DMS79 treated with DMSO at 0.1 percent for 48 hours (cell line): ENCODE measurements around the gene ZNF423.

ENCODE experiments used
- DNase-seq: peaks from one replicate; lab custom pipeline; 2025; lab: John Stamatoyannopoulos, UW

The ZNF423 gene

DNA sequence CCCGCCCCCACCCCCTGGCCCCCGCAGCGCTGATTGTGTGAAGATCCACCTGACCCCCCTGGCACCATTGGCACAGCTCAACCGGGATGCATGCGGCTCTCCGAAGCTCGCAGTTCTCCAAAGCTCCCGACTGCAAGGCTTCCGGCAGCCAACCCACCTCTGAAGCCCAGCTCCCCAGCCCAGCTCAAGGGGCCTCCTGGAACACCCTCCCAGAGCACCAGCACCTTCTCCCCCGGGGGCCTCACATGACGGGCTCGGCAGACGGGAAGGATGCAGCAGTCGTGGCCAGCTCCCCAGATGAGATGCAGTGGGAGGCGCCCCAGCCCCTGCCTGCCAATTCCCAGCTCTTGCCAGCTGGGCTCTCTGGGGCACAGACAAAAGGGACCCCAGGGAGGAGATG lies 215.3 kb downstream of the ZNF423 start:
- DNase-seq: no peak

DNA sequence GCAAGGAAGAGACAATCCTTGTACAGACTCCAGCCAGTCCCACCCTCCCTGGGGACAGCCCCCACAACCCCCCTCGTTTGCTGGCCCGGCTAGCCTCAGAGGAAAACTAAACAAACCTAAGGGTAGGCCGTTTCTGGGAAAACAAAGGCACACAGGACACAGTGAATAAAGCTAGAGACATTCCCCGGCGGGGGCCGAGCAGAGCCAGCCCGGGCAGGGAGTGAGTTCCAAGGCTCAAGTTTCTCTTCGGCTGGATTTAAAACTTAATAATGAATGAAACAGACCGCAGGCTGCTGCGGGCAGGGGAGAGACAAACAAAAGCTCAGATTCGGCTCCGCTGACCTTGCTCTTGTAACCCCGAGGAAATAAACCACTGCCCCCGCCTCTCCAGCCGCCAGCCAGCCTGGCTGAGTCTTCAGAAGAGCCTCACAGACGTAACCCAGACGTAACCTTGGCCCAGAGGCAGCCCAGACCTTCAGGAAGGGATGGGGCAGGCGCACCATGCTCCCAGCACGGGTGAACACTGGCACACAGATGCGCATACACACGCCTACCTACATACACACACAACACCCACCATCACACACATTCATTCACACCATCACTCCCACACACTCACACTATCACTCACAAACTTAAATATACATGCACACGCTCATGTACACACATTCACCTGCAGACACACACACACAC lies 216.0 kb downstream of the ZNF423 start:
- no peak for DNase-seq

DNA sequence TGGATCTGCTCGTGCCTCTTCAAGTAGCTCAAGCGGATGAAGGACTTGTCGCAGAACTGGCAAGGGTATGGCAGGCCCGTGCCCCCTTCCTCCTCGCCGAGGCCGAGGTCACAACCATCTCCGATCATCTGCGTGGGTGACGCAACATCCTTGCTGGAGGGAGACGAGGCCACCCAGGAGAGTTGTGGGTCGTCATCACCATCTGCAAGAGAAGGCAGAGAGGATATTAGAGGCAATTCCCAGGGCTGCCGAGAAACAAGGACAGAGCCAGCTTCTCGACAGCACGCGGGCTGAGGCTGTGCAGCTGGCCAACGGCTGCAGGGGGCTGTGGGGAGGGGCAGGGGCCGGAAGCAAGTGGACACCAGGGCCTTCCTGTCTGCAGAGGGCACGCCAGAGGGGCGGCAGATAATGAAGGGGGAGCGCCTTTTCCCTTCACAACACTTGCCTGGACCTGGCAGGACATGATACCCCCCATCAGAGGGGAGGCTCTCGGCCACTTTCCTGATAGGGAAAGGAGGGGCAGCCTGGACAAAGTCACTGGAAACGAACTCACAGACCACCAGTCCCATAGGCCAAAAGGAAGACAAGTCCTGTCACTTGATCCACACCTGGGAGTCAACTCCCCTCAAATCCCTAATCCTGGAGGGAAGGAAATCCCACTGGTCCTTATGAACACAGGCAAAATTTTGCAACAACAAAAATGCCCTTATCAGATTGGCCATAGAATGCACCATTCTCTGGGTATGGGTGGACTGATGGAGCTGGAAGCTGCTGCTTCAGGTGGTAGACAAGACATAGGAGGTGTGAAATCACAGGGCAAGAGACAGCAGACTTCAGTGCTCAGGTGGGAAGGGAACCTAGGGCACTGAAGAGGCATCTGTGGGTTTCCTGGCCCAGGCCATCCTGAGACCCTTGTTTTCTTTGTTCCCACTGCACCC lies 217.0 kb downstream of the ZNF423 start:
- DNase-seq: no peak

DNA sequence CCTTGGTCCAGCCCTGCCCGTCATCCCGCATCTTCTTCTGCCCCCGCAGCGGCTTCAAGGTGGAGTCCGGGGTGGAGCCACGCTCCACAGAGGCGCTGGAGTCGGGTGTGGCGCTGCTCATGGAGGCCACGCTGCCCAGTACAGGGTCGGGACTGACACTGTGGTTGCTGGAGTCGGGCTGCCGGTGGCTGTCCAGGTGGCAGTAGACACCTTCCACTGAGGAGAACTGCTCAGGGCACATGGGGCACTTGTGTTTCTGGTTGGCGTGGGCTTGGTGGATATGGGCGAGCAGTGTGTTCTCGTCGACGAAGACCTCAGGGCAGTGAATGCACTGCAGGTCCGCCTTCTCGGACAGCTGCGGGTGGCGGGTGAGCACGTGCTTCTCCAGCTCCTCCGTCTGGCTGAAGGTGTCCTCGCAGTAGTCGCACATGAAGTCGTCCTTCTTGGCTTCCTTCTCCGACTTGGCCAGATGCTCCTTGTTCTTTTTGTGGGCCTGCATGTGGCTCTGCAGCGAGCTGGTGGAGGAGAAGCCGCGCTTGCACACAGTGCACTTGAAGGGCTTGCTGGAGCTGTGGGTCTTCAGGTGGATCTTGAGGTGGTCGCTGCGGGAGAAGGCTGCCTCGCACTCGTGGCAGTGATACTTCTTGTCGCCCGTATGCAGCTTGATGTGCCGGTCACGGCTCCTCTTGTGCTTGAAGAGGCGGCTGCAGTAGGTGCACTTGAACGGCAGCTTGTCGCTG lies 217.8 kb downstream of the ZNF423 start:
- DNase-seq: no peak

DNA sequence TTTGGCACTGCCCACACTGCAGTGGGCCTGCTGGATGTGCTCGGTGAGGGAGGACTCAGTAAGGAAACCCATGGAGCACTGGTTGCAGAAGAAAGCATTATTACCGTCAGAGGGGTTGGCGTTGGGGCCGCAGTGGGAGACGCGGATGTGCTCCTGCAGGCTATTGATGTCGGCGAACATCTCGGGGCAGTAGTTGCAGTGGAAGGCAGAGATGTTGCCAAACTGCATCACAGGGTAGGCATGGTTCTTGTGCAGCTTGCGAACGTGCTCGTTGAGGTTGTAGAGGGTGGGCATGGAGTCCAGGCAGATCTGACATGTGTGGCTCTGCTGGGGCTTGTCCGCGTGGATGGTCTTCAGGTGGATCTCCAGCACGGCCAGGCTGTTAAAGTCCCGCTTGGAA lies 218.4 kb downstream of the ZNF423 start:
- no peak for DNase-seq

DNA sequence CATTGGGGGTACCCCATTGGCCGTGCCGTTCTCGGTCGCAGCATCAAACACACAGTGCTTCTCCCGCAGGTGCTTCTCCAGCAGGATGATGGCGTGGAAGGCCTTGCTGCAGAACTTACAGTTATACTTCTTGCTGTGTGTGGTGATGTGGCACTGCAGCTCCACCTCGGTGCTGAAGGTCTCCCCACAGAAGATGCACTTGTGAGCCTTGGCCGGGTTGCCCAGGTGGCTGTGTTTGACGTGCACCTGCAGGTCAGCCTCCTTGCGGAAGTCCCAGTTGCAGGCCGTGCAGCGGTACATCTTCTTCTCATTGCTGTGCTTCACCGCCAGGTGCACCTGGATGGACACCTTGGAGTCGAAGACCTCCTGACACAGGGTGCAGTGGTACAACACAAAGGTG lies 219.3 kb downstream of the ZNF423 start:
- no peak for DNase-seq

DNA sequence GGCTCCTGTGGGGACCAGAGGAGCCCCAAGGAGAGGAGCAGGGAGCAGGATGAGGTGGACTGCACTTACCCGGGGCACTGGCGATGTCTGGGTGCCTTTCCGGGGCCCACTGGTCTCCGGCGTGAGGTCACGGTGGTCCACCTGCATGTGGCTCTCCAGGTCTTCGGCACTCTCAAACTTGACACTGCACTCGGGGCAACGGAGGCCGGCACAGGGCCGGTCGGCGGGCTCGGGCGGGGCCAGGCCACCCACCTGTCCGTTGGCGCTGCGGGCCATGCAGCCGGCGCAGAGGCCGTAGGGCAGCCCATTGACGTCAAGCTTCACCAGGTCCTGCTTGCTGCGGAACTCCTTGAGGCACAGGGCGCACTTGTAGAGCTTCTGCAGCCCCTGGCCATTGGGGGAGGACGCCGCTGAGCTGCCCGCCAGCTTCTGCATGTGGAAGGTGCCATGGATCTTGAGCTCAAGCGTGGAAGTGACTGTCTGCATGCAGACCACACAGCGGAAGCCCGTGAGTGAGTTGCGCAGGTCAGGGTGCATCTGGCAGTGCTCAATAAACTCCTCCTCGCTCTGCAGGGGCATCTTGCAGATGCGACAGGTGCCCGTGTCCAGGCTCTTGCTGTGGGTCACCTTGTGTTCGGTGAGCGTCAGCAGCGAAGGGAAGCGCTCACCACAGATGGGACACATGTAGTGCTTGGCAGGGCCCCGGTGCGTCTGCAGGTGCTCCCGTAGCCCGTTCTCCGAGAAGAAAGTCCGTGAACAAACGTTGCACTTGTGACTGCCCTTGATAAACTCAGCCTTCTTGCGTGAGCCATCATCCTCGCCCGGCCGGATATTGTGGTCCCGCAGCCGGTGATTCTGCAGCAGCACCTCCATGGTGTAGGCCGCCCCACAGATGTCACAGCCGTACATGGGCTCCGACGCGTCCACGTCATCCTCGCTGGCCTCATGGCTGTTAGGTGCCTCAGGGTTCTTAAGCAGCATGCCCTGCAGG lies 220.0 kb downstream of the ZNF423 start:
- no peak for DNase-seq

DNA sequence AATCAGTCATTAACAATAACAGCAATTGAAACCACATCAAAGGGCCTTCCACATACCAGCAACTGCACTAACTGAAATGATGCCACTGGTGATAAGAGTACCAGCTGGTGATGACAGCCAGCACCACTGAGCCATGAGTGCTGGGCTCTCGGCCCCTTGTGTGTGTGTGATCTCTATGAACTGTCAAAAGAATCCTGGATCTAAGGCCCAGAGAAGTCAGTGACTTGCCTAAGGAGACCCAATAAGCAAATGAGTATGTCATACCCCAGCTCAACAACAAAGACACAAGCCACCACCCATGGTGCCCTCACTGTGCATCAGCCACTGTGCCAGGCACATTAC lies 220.9 kb downstream of the ZNF423 start:
- DNase-seq: no peak

DNA sequence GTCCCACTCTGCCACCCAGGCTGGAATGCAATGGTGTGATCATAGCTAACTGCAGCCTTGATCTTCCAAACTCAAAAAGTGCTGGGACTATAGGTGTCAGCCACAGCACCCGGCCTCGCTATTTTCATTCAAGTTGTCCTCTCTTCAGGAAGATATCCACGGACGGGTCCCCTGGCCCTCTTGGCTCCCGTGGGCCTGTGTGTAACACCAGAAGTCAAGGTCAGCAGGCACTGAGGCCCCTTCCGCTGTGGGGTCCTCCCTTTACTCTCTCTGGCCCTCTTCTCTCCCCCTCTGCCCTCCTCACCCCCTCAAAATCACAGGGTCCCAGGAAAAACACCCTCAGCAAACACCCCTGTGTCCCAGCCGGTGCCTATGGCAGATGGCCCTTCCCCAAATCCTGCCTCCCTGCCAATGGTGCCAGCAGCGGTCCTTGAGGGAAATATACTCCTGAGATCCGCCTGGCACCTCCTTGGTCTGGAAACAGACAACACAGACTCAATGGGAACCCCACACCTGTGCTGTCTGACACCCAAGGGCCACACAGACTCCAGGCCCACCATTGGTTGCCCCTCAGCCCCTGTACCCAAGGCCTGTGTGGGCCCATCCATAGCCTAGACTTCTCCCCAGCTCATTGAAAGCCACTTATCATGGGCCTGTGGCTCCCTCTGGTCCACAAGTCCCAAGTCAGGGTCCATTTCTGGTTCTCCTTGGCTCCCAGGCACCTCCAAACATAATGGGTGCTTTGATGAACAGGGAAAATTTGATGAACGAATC lies 221.5 kb downstream of the ZNF423 start:
- no peak for DNase-seq

DNA sequence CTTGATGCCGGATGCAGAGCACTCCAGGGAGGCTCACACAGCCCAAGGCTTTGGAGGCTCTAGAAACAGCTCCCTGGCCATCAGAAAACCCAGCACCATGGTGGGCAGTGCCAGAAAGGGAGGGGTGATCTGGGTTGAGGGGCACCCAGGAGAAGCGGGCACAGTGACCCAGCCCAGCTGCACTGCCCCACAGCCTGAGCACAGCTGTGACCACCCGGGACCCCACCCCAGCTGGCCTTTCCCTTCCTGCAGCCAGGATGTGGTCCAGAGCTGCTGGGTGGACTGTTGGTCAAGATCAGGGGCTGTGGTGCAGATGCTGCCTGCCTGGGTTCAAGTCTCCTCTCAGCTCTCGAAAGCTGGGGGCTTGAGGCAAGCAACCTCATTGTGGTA lies 223.1 kb downstream of the ZNF423 start:
- no peak for DNase-seq

DNA sequence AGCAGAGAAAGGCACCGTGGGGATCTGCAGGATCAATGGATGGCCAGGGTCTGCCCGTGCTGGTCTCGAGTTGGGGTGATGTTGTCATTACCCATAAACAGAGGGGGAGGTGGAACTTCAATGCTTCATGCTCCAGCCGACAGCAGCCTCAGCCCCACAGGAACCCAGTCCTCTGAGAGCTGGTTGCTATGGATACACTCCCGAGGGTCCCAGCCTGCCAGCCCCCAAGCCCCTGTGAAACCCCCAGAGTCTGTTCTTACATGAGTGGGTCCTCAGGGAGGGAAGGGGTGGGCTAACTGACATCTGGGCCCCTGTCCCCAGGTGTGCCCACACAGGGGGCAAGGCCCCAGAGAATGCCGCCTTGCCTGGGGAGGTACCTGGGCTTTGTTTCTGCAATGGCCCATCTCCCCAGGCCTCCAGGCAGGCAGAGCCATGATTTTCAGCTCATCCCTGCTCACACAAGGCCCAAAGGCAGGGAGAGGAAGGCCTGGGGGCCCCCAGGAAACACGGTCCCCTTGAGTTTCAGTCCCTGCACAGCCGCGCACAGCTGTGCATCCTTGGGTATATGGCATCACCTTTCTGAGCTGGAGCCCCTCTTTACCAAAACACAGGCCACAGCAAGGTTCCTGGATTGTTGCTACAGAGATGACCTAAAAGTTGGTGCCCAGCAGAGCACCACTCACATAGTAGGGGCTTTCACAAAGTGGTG lies 223.7 kb downstream of the ZNF423 start:
- DNase-seq: no peak

DNA sequence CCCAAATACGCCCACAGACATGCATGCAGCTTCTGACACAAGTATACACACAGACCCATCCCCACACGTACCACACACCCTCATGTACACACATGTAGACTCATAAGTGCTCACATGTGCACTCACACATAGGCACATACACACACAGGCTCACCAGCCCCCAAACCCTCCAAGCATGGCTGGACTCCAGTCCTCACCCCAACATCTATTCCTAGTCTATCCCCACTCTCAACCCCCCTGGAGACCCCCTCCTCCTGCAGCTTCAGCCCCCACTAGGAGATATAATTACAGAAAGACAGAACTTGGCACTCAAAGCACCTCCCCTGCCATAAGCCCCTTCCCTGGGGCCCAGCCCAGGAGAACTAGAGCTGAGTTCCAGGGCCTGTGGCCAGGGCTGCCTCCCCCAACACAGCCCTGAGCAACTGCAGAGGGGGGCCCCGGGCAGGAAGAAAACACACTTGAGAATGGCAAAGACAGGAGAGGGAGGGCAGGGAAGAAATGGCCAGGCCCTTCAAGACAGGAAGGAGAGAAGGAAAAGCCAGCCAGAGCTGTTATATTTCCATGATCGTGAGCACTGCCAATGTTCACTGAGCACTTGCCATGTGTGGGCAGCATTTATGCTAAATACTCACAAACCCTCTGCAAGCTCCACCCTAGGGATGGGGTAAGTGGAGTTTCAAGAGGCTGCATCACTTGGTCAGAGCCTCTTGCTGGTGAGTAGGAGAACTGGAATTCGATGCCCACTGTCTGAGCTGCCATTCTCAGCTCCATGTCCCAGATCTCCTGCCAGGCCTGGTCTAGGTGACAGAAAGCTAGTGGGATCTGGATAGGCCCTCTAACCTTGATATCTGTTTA lies 224.5 kb downstream of the ZNF423 start:
- DNase-seq: no peak

DNA sequence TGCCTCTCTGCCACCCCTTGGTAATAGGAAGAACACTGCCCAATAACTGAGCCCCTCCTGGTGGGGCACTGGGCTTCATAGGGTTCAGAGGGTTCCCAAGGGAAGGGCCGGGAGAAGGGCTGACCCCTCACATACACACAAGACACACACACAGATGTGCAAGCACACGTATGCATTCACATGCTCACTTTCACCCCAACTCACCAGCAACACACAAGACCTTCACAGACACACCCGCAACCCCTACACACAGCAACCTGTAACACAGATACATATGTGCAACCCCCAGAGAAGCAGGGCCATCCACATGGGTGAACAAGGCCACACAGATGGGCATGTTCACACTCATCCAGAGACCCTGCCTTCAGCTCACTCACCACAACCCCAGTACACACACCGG lies 225.1 kb downstream of the ZNF423 start:
- no peak for DNase-seq

DNA sequence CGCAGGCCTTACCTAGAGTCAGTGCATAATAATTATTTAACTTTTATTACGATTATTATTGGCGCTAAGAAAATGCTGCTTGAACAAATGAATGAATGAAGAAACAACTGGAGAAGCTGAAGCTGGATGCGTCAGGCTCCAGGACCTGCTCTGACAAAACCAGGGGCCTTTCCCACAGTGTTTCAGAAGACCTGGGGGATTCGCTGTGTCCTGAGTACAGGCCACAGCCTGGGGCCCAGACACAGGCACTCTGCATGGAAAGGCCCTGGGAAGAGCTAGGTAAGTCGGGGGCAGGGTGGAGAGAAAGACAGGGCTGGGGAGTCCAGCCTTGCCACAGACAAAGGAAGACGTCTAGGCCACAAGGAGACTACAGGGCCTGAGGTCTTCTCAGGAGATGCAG lies 226.1 kb downstream of the ZNF423 start:
- DNase-seq: no peak

DNA sequence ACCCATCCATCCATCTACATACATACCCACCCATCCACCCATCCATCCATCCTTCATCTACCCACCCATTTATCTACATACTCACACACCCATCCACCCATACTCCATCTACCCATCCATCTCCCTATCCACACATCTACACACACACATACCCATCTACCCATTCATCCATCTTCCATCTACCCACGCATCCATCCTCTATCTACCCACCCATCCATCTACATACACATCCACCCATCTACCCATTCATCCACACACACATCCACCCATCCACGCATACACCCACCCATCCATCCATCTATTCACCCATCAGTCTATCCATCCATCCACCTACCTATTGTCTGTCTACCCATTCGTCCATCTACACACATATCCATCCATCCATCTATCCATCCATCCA lies 227.8 kb downstream of the ZNF423 start:
- no peak for DNase-seq

DNA sequence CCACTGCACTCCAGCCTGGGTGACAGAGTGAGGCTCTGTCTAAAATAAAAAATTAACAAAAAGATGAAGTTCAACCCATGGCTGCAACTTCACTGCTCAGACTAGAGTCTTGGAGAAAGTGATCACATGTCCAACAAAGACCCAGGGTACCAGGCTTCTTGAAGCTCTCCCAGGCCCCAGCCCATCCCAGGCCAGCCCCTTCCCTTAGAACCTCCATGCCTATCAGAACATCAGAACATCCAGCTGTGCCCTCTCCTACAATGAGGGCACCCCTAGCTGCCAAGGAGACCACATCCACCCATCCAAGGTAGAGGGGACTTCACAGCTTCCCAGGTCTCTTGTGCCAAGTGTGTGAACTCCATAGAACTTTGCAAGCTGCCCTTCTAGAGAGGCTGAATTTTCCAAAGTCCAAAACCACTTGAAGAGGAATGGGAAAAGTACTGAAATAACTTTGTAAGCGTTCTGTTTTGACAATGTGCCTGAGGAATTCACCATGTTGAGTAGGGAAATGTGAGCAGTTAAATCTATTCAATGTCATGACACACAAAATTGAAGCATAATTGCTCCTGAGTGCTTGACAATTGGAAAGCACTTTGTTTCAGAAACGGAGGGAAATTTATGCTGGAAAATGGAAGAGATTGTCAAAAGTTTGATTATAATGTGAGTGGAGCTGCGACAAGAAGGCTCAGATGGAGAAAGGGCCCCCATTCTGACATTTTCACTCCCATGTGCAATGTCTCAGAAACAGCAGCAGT lies 230.4 kb downstream of the ZNF423 start:
- no peak for DNase-seq

DNA sequence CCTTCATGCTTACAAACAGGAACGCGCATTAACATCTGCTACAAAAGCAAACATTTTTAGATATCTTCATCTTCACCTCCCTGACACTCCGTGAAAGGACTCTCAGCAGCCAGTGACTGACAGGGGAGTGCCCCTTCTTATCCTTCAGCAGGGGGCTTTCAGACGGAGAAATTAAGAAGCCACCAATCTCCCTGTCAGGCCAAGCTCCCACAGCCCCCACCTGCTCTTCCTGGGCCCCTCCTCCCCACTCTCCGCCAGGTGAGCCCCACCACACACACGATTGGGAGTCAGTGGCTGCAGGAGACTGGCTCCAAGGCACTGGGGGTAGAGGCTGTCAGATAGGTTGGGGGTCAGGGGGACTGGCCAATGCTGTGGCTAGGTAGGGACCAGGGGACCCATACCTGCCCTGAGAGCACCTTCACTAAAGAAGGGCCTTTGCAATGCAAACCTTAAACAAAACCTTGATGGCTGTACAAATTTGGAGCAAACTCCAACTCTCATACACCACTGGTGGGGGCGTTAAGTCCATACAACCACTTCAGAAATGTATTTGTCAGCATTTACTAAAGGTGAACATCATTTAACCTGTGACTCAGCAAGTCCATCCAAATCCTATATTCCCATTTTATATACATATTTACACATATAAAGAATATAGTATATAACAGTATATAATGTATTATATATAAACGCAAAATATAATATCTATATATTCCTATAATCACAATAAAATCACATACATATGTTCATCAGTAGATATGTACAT lies 232.2 kb downstream of the ZNF423 start:
- no peak for DNase-seq
